H1 (cell line): Measurements from ENCODE around the gene RBP3. TPM values are rescaled to one million over a fixed set of nuclear protein-coding genes. Genes with fewer than 3 reads are reported as not detected.

Experiments
- CTCF ChIA-PET: fragments of 300-600 bp; sonication (Branson Sonifier 250); formaldehyde crosslinking; loops from one replicate; lab custom pipeline; 2021; ENCODE audit not compliant: partially characterized antibody; lab: Charles Lee
- POLR2A ChIA-PET: fragments of 300-600 bp; sonication (Branson Sonifier 250); formaldehyde crosslinking; loops from one replicate; lab custom pipeline; 2021; ENCODE audit warnings: inconsistent platforms; ENCODE audit not compliant: partially characterized antibody; lab: Charles Lee
- DNase-seq, 2 experiments: peaks; one replicate each; pipeline versions ENCODE4 v3.0.0 to v3.0.0-alpha.2; 2010 to 2022; ENCODE audit warnings: low spot score in 2 of 2, low read depth in 1 of 2, mixed read lengths in 1 of 2
- FAIRE-seq: peaks from 2 replicates; lab custom pipeline; 2011; peaks lifted over from hg19 to GRCh38; lab: Jason Lieb, UNC
- H2AFZ ChIP-seq: 2 replicates; pipeline ENCODE4 v1.8.1; 2012; ENCODE audit warnings: low read length, inconsistent platforms
- H2AK5ac ChIP-seq: 2 replicates; pipeline ENCODE4 v1.6.1; 2013; ENCODE audit warnings: low read depth, low read length
- H2BK120ac ChIP-seq: replicated peaks from 2 replicates; pipeline ENCODE3; 2013; ENCODE audit warnings: low read depth, low read length, inconsistent platforms
- H2BK12ac ChIP-seq: 2 replicates; pipeline ENCODE4 v1.6.1; 2013; ENCODE audit warnings: low read depth, low read length
- H2BK15ac ChIP-seq: 2 replicates; pipeline ENCODE4 v1.6.1; 2013; ENCODE audit warnings: low read length
- H2BK20ac ChIP-seq: 2 replicates; pipeline ENCODE4 v1.6.1; 2013; ENCODE audit warnings: low read length
- H2BK5ac ChIP-seq: 2 replicates; pipeline ENCODE4 v1.6.1; 2013; ENCODE audit warnings: low read depth, low read length
- H3K14ac ChIP-seq: 2 replicates; pipeline ENCODE4 v1.6.1; 2013; ENCODE audit warnings: inconsistent platforms; ENCODE audit not compliant: insufficient read length
- H3K18ac ChIP-seq: 2 replicates; pipeline ENCODE4 v1.6.1; 2013; ENCODE audit warnings: low read length; ENCODE audit errors: extremely low read depth
- H3K23ac ChIP-seq: 2 replicates; pipeline ENCODE4 v1.6.1; 2013; ENCODE audit warnings: inconsistent platforms; ENCODE audit not compliant: insufficient read length
- H3K23me2 ChIP-seq: 2 replicates; pipeline ENCODE4 v1.6.1; 2013; ENCODE audit warnings: low read depth, low read length
- H3K27ac ChIP-seq: 2 replicates; pipeline ENCODE4 v1.6.1; 2011; ENCODE audit warnings: low read depth, low read length, inconsistent platforms
- H3K27me3 ChIP-seq, 4 experiments: replicated peaks in 1 of 4; 1 replicate in 1 of 4; 2 replicates in 3 of 4; pipeline versions ENCODE4 v1.6.1 to v1.8.1; 2011 to 2013; ENCODE audit warnings: low read length in 3 of 4, mild to moderate bottlenecking in 3 of 4, inconsistent platforms in 2 of 4, mixed read lengths in 2 of 4, moderate library complexity in 1 of 4; ENCODE audit not compliant: control insufficient read depth in 3 of 4, insufficient read depth in 3 of 4; ENCODE audit errors: extremely low read depth in 1 of 4
- H3K36me3 ChIP-seq, 4 experiments: 2 replicates each; pipeline versions ENCODE4 v1.6.1 to v1.8.1; 2011 to 2013; ENCODE audit warnings: mild to moderate bottlenecking in 4 of 4, low read length in 3 of 4, moderate library complexity in 2 of 4, control low read depth in 1 of 4, inconsistent platforms in 1 of 4; ENCODE audit not compliant: insufficient read depth in 4 of 4, control insufficient read depth in 2 of 4
- H3K4ac ChIP-seq: replicated peaks from 2 replicates; pipeline ENCODE3; 2013; ENCODE audit warnings: low read length, low read depth, mixed read lengths, inconsistent platforms; ENCODE audit not compliant: insufficient read length
- H3K4me1 ChIP-seq, 4 experiments: replicated peaks in 1 of 4; 1 replicate in 1 of 4; 2 replicates in 3 of 4; pipeline versions ENCODE4 v1.6.1 to v1.8.1; 2011 to 2013; ENCODE audit warnings: low read length in 3 of 4, inconsistent platforms in 2 of 4, mixed read lengths in 1 of 4; ENCODE audit not compliant: insufficient read depth in 4 of 4, control insufficient read depth in 3 of 4
- H3K4me2 ChIP-seq, 2 experiments: 2 replicates each; pipeline versions ENCODE4 v1.6.1 to v1.8.1; 2011 to 2013; ENCODE audit warnings: low read depth in 2 of 2, low read length in 2 of 2, control low read depth in 1 of 2, inconsistent platforms in 1 of 2, mild to moderate bottlenecking in 1 of 2; ENCODE audit not compliant: insufficient read depth in 1 of 2
- H3K4me3 ChIP-seq, 4 experiments: fragments of 200-600, 300-600 bp in 1 of 4; sonication (generic), shearing (Covaris generic), sonication (Bioruptor Twin) in 1 of 4; 2 replicates each; pipeline versions ENCODE4 v1.5.1 to v1.8.1; 2011 to 2016; ENCODE audit warnings: low read length in 4 of 4, low read depth in 3 of 4, control low read depth in 2 of 4, inconsistent platforms in 2 of 4, mild to moderate bottlenecking in 2 of 4, mixed read lengths in 1 of 4, moderate library complexity in 1 of 4; ENCODE audit not compliant: insufficient read depth in 2 of 4; ENCODE audit errors: extremely low read depth in 1 of 4
- H3K56ac ChIP-seq: replicated peaks from 2 replicates; pipeline ENCODE3; 2013; ENCODE audit warnings: low read depth, mild to moderate bottlenecking, mixed read lengths, low read length, inconsistent platforms; ENCODE audit not compliant: insufficient read length
- H3K79me1 ChIP-seq: 2 replicates; pipeline ENCODE4 v1.6.1; 2013; ENCODE audit warnings: low read depth, low read length, control low read depth
- H3K79me2 ChIP-seq, 2 experiments: 2 replicates each; pipeline versions ENCODE4 v1.6.1 to v1.8.1; 2012 to 2013; ENCODE audit warnings: low read length in 2 of 2, mild to moderate bottlenecking in 2 of 2, inconsistent platforms in 1 of 2; ENCODE audit not compliant: insufficient read depth in 2 of 2, control insufficient read depth in 1 of 2
- H3K9ac ChIP-seq, 4 experiments: replicated peaks in 1 of 4; 1 replicate in 1 of 4; 2 replicates in 3 of 4; pipeline versions ENCODE4 v1.6.1 to v1.8.1; 2011 to 2013; ENCODE audit warnings: low read depth in 3 of 4, low read length in 3 of 4, control low read depth in 2 of 4, mild to moderate bottlenecking in 2 of 4, moderate library complexity in 2 of 4, inconsistent platforms in 1 of 4; ENCODE audit errors: extremely low read depth in 1 of 4
- H3K9me3 ChIP-seq, 2 experiments: 2 replicates each; pipeline versions ENCODE4 v1.6.1 to v1.8.1; 2012 to 2013; ENCODE audit warnings: mild to moderate bottlenecking in 2 of 2, moderate library complexity in 2 of 2, control low read depth in 1 of 2, inconsistent platforms in 1 of 2, low read depth in 1 of 2, low read length in 1 of 2, mixed read lengths in 1 of 2; ENCODE audit not compliant: insufficient read depth in 2 of 2
- H4K20me1 ChIP-seq, 2 experiments: replicated peaks in 1 of 2; 2 replicates each; pipeline versions ENCODE3 to v1.8.1; 2011 to 2013; ENCODE audit warnings: inconsistent platforms in 2 of 2, low read length in 2 of 2, mild to moderate bottlenecking in 1 of 2; ENCODE audit not compliant: insufficient read depth in 2 of 2, control insufficient read depth in 1 of 2
- H4K5ac ChIP-seq: 2 replicates; pipeline ENCODE4 v1.6.1; 2013; ENCODE audit warnings: low read length, low read depth, mixed read lengths, inconsistent platforms; ENCODE audit not compliant: insufficient read length
- H4K8ac ChIP-seq: 2 replicates; pipeline ENCODE4 v1.8.0; 2013; ENCODE audit warnings: mild to moderate bottlenecking, moderate library complexity, low read length, inconsistent platforms; ENCODE audit not compliant: insufficient read depth; ENCODE audit errors: extremely low read depth
- H4K91ac ChIP-seq: replicated peaks from 2 replicates; pipeline ENCODE3; 2013; ENCODE audit warnings: low read length, mixed read lengths, inconsistent platforms; ENCODE audit not compliant: insufficient read length
- ATF2 ChIP-seq: IDR thresholded peaks from 2 replicates; pipeline ENCODE4 v1.6.1; 2012; ENCODE audit warnings: low read length, inconsistent platforms
- E2F6 ChIP-seq: IDR thresholded peaks from 2 replicates; pipeline ENCODE4 v1.6.1; 2012; ENCODE audit warnings: inconsistent platforms
- GTF2F1 ChIP-seq: IDR thresholded peaks from 2 replicates; pipeline ENCODE4 v1.6.1; 2012; ENCODE audit warnings: low read depth, low read length, improper control_type of control experiment, borderline replicate concordance
- NRF1 ChIP-seq: IDR thresholded peaks from 2 replicates; pipeline ENCODE4 v1.6.1; 2011; ENCODE audit warnings: mild to moderate bottlenecking, low read depth, low read length, improper control_type of control experiment
- POU5F1 ChIP-seq: IDR thresholded peaks from 2 replicates; pipeline ENCODE4 v1.6.1; 2011; ENCODE audit warnings: low read depth, mild to moderate bottlenecking, low read length, moderate library complexity
- RBBP5 ChIP-seq: IDR thresholded peaks from 2 replicates; pipeline ENCODE4 v1.7.1; 2012; ENCODE audit warnings: low read depth, mild to moderate bottlenecking, inconsistent platforms, low read length, moderate library complexity, borderline replicate concordance
- SP4 ChIP-seq: IDR thresholded peaks from 2 replicates; pipeline ENCODE4 v1.6.1; 2012; ENCODE audit warnings: low read length, inconsistent platforms
- TEAD4 ChIP-seq: IDR thresholded peaks from 2 replicates; pipeline ENCODE4 v1.6.1; 2012; ENCODE audit warnings: low read depth, low read length, inconsistent platforms, mixed read lengths
- WGBS, 2 experiments: shearing (Covaris generic) in 1 of 2; methylation state at CpG; one replicate each; pipeline versions ENCODE4 v1.1.6 to v1.1.7; 2013 to 2015; ENCODE audit warnings: low lambda C conversion rate in 2 of 2, mixed read lengths in 2 of 2, inconsistent platforms in 1 of 2, low coverage in 1 of 2, missing lambda C conversion rate in 1 of 2; ENCODE audit not compliant: insufficient replicate concordance in 2 of 2, insufficient coverage in 1 of 2, insufficient read length in 1 of 2; ENCODE audit errors: extremely low coverage in 1 of 2, missing lambda C conversion rate in 1 of 2; 5-methylcytosine and 5-hydroxymethylcytosine counted together
- polyA plus RNA-seq, 7 experiments: library from polyadenylated mRNA; depleted of rRNA in 3 of 7; stranded (reverse) in 5 of 7; unstranded in 2 of 7; fragments of >200 nt in 5 of 7; fragments of 200-250 nt in 2 of 7; gene quantifications; 1 replicate in 5 of 7; 2 replicates in 1 of 7; 4 replicates in 1 of 7; pipeline versions ENCODE4 v1.2.1 to v1.2.3, GENCODE V29; 2011 to 2013; ENCODE audit warnings: missing spikeins in 2 of 7, mixed read lengths in 2 of 7
- total RNA-seq: library from RNA; stranded (reverse); fragmentation: NEBNext Ultra II Directional; extraction: Animal tissue kit (Norgen Biotek cat#: 25700); gene quantifications from 2 replicates; pipeline ENCODE4 v1.2.1, GENCODE V29; 2021

The RBP3 gene
- total and polyA plus RNA-seq, 2 of the 8 experiments (the other 6 are each of a cell fraction or from before 2014, with no cell fraction given): not detected

- H3K27ac ChIP-seq: no peak overlapping the region
- H3K9me3 ChIP-seq: no peaks in the 10 kb centered on the region
- H3K36me3 ChIP-seq: no peaks in the 10 kb centered on the region
- no peak overlapping the region for H3K4me3 ChIP-seq
- H4K91ac ChIP-seq: no peak overlapping the region
- H3K14ac ChIP-seq: no peak overlapping the region
- no peak overlapping the region for H3K18ac ChIP-seq
- H3K4me2 ChIP-seq: no peak overlapping the region
- WGBS, 2 experiments: 88% methylated on average over 9 of the region's 9 CpGs; no CpG with 5 or more reads in 1 of the 2 experiments
- H2BK5ac ChIP-seq: no peak overlapping the region
- POLR2A ChIA-PET: no interaction called here
- no peaks in the 10 kb centered on the region for H3K79me2 ChIP-seq
- DNase-seq: no peak
- FAIRE-seq: no peak
- no peak for TF ChIP-seq NRF1
- no peak for TF ChIP-seq E2F6
- TF ChIP-seq POU5F1: no peak
- TF ChIP-seq RBBP5: no peak
- no peak for TF ChIP-seq TEAD4
- no peak for TF ChIP-seq ATF2
- TF ChIP-seq GTF2F1: no peak
- TF ChIP-seq SP4: no peak
- H4K20me1 ChIP-seq: no peaks in the 10 kb centered on the region
- H4K5ac ChIP-seq: no peak overlapping the region
- H2BK12ac ChIP-seq: no peak overlapping the region
- H2BK20ac ChIP-seq: no peak overlapping the region
- no peak overlapping the region for H3K4ac ChIP-seq
- no peak overlapping the region for H3K9ac ChIP-seq
- CTCF ChIA-PET: interaction anchor here (1.0 to 11.8 kb wide), 7 partner anchors 15 to 313 kb away, joined by 4 to 201 read pairs (median 5); no protein-coding TSS in a partner anchor
- H3K23ac ChIP-seq: no peak overlapping the region
- no peak overlapping the region for H2AK5ac ChIP-seq
- no peak overlapping the region for H2BK120ac ChIP-seq
- no peaks in the 10 kb centered on the region for H3K23me2 ChIP-seq
- H3K27me3 ChIP-seq: no peaks in the 10 kb centered on the region; a peak in 1 of 7 replicates
- no peak overlapping the region for H4K8ac ChIP-seq
- no peak overlapping the region for H2BK15ac ChIP-seq
- no peak overlapping the region for H3K56ac ChIP-seq
- H3K4me1 ChIP-seq: peaks cover 0 to 5% (median 0%) of the 10 kb centered on the region in 4 experiments; a peak in 3 of 7 replicates
- no peak overlapping the region for H2AFZ ChIP-seq
- no peaks in the 10 kb centered on the region for H3K79me1 ChIP-seq
These were observed 39.4 kb upstream of the RBP3 start for GRCh38 chr10:47308775-47309174.
